Liver (tissue), 9 donors: ENCODE results near the gene SCNN1B. TPM values are rescaled to one million over a fixed set of nuclear protein-coding genes. Genes with fewer than 3 reads are reported as not detected.

ENCODE experiments used
- DNase-seq: peaks from one replicate; pipeline ENCODE4 v3.0.0-alpha.2; 2017; ENCODE audit warnings: low spot score
- H3K27ac ChIP-seq, 2 donors: one replicate each; pipeline ENCODE4 v1.7.0; 2013; ENCODE audit warnings: inconsistent platforms in 2 of 2, low read length in 2 of 2, control low read depth in 1 of 2, low read depth in 1 of 2, mild to moderate bottlenecking in 1 of 2
- H3K27me3 ChIP-seq, 4 donors: one replicate each; pipeline versions ENCODE4 v1.6.1 to v1.7.0; 2013; ENCODE audit warnings: low read length in 3 of 4, inconsistent platforms in 1 of 4, mild to moderate bottlenecking in 1 of 4, moderate library complexity in 1 of 4; ENCODE audit not compliant: control insufficient read depth in 4 of 4, insufficient read depth in 4 of 4
- H3K36me3 ChIP-seq, 4 donors: one replicate each; pipeline versions ENCODE4 v1.6.1 to v1.7.0; 2013; ENCODE audit warnings: low read length in 3 of 4, mild to moderate bottlenecking in 3 of 4, low read depth in 1 of 4, moderate library complexity in 1 of 4; ENCODE audit not compliant: control insufficient read depth in 4 of 4, insufficient read depth in 3 of 4
- H3K4me1 ChIP-seq, 4 donors: one replicate each; pipeline versions ENCODE4 v1.6.1 to v1.7.0; 2013; ENCODE audit warnings: low read length in 3 of 4, mild to moderate bottlenecking in 3 of 4, moderate library complexity in 1 of 4; ENCODE audit not compliant: control insufficient read depth in 4 of 4, insufficient read depth in 4 of 4
- H3K4me3 ChIP-seq, 3 donors: one replicate each; pipeline versions ENCODE4 v1.6.1 to v1.7.0; 2013; ENCODE audit warnings: low read length in 3 of 3, control low read depth in 1 of 3, low read depth in 1 of 3, mild to moderate bottlenecking in 1 of 3
- H3K9ac ChIP-seq, 2 donors: one replicate each; pipeline ENCODE4 v1.7.0; 2013; ENCODE audit warnings: low read length in 2 of 2, mild to moderate bottlenecking in 2 of 2, moderate library complexity in 2 of 2, control low read depth in 1 of 2, low read depth in 1 of 2
- H3K9me3 ChIP-seq, 4 donors: one replicate each; pipeline versions ENCODE4 v1.6.1 to v1.7.0; 2013; ENCODE audit warnings: low read length in 3 of 4; ENCODE audit not compliant: control insufficient read depth in 4 of 4
- ATF3 ChIP-seq: IDR thresholded peaks from 2 replicates; pipeline ENCODE4 v1.6.1; 2016; ENCODE audit warnings: antibody characterized with exemption
- CTCF ChIP-seq: fragments of 150-350 bp; IDR thresholded peaks from 2 replicates; pipeline ENCODE4 v1.5.1; 2017; ENCODE audit warnings: improper control_type of control experiment, low read depth, low read length; ENCODE audit not compliant: missing input control
- EGR1 ChIP-seq, 2 donors: IDR thresholded peaks; 2 replicates each; pipeline ENCODE4 v1.6.1; 2016 to 2018; ENCODE audit warnings: antibody characterized with exemption in 2 of 2, low read depth in 2 of 2
- FOXA1 ChIP-seq: IDR thresholded peaks from 2 replicates; pipeline ENCODE4 v1.6.1; 2016; ENCODE audit warnings: antibody characterized with exemption
- FOXA2 ChIP-seq: IDR thresholded peaks from 2 replicates; pipeline ENCODE4 v1.6.1; 2016; ENCODE audit warnings: antibody characterized with exemption
- GABPA ChIP-seq, 2 donors: IDR thresholded peaks in 1 of 2; conservative IDR thresholded peaks in 1 of 2; 2 replicates each; pipeline ENCODE4 v1.6.1; 2016; ENCODE audit warnings: antibody characterized with exemption in 2 of 2, mild to moderate bottlenecking in 1 of 2, moderate library complexity in 1 of 2
- HNF4A ChIP-seq, 2 donors: conservative IDR thresholded peaks; 2 replicates each; pipeline ENCODE4 v1.6.1; 2016; ENCODE audit warnings: antibody characterized with exemption in 2 of 2, mild to moderate bottlenecking in 2 of 2
- HNF4G ChIP-seq: IDR thresholded peaks from 2 replicates; pipeline ENCODE4 v1.6.1; 2016; ENCODE audit warnings: antibody characterized with exemption
- JUND ChIP-seq, 2 donors: IDR thresholded peaks; 2 replicates each; pipeline ENCODE4 v1.6.1; 2016; ENCODE audit warnings: antibody characterized with exemption in 2 of 2
- MAX ChIP-seq: IDR thresholded peaks from 2 replicates; pipeline ENCODE4 v1.6.1; 2016; ENCODE audit warnings: antibody characterized with exemption
- NR2F2 ChIP-seq: IDR thresholded peaks from 2 replicates; pipeline ENCODE4 v1.6.1; 2016; ENCODE audit warnings: antibody characterized with exemption
- RAD21 ChIP-seq, 2 donors: IDR thresholded peaks; 2 replicates each; pipeline ENCODE4 v1.6.1; 2016; ENCODE audit warnings: antibody characterized with exemption in 2 of 2, mild to moderate bottlenecking in 2 of 2
- REST ChIP-seq: IDR thresholded peaks from 2 replicates; pipeline ENCODE4 v1.6.1; 2016; ENCODE audit warnings: antibody characterized with exemption, mild to moderate bottlenecking
- RXRA ChIP-seq, 2 donors: IDR thresholded peaks; 2 replicates each; pipeline ENCODE4 v1.6.1; 2017 to 2018; ENCODE audit warnings: antibody characterized with exemption in 2 of 2, mild to moderate bottlenecking in 1 of 2
- SP1 ChIP-seq: IDR thresholded peaks from 2 replicates; pipeline ENCODE4 v1.6.1; 2018; ENCODE audit warnings: antibody characterized with exemption, mild to moderate bottlenecking
- TAF1 ChIP-seq: conservative IDR thresholded peaks from 2 replicates; pipeline ENCODE4 v1.6.1; 2016; ENCODE audit warnings: antibody characterized with exemption, mild to moderate bottlenecking
- YY1 ChIP-seq: IDR thresholded peaks from 2 replicates; pipeline ENCODE4 v1.6.1; 2016; ENCODE audit warnings: antibody characterized with exemption, mild to moderate bottlenecking
- ZBTB33 ChIP-seq: IDR thresholded peaks from 2 replicates; pipeline ENCODE4 v1.6.1; 2016; ENCODE audit warnings: antibody characterized with exemption
- WGBS: extraction: QIAGEN DNeasy Blood & Tissue Kit; methylation state at CpG from one replicate; pipeline ENCODE4 v1.1.7; 2013; 5-methylcytosine and 5-hydroxymethylcytosine counted together
- polyA plus RNA-seq, 2 donors: library from polyadenylated mRNA; stranded (reverse) in 1 of 2; unstranded in 1 of 2; fragments of 200-250 nt in 1 of 2; fragments of >200 nt in 1 of 2; fragmentation: Nextera tagmentation in 1 of 2; extraction: Ambion mirVana in 1 of 2; gene quantifications; one replicate each; pipeline versions ENCODE4 v1.2.1 to v1.2.3, GENCODE V29; 2013 to 2015
- total RNA-seq, 2 donors: library from RNA; depleted of rRNA; stranded (reverse); fragments of >200 nt; gene quantifications; one replicate each; pipeline ENCODE4 v1.2.3, GENCODE V29; 2014
- donor health status: healthy.
- donor health status: healthy.
- donor health status: healthy.
- donor health status: healthy.
- donor health status: healthy.

Gene SCNN1B
- total and polyA plus RNA-seq, 4 donors = 0.08 to 0.17 (median 0.14) TPM; not detected in 1

- DNase-seq = no peak
- H3K27ac ChIP-seq = no peak overlapping the region
- H3K4me3 ChIP-seq = no peak overlapping the region
- no peaks in the 10 kb centered on the region for H3K36me3 ChIP-seq
- WGBS = 60% methylated on average over 5 of the region's 5 CpGs
- TF ChIP-seq FOXA2 = no peak
- TF ChIP-seq MAX = no peak
- TF ChIP-seq RXRA (IDR thresholded peaks at IDR 0.05) = no peak
- no peak for TF ChIP-seq RAD21 (IDR thresholded peaks at IDR 0.05)
- TF ChIP-seq EGR1 (IDR thresholded peaks at IDR 0.05; ENCODE audit: low read depth in 2 of 2) = no peak
- TF ChIP-seq TAF1 = no peak
- no peak for TF ChIP-seq JUND (IDR thresholded peaks at IDR 0.05)
- no peak for TF ChIP-seq HNF4A (conservative IDR thresholded peaks at IDR 0.05)
- TF ChIP-seq NR2F2 = no peak
- no peak for TF ChIP-seq CTCF
- TF ChIP-seq ZBTB33 = no peak
- no peak for TF ChIP-seq ATF3
- no peak for TF ChIP-seq FOXA1
- no peak for TF ChIP-seq SP1
- TF ChIP-seq REST = no peak
- TF ChIP-seq HNF4G = no peak
- no peak for TF ChIP-seq GABPA (IDR thresholded peaks at IDR 0.05 in 1 of 2, conservative IDR thresholded peaks at IDR 0.05 in 1 of 2)
- TF ChIP-seq YY1 = no peak
- no peaks in the 10 kb centered on the region for H3K9me3 ChIP-seq
- H3K9ac ChIP-seq = no peak overlapping the region
- H3K4me1 ChIP-seq = no peaks in the 10 kb centered on the region
- H3K27me3 ChIP-seq = no peaks in the 10 kb centered on the region
Measured at GRCh38 chr16:23351360-23351759, 49.3 kb downstream of the SCNN1B start.

- no peaks in the 10 kb centered on the region for H3K36me3 ChIP-seq
- no peak overlapping the region for H3K9ac ChIP-seq
- no peaks in the 10 kb centered on the region for H3K9me3 ChIP-seq
- H3K4me3 ChIP-seq = no peak overlapping the region
- H3K4me1 ChIP-seq = no peaks in the 10 kb centered on the region
- H3K27me3 ChIP-seq = no peaks in the 10 kb centered on the region
- no peak for DNase-seq
- TF ChIP-seq FOXA1 = no peak
- TF ChIP-seq MAX = no peak
- no peak for TF ChIP-seq ATF3
- TF ChIP-seq RXRA (IDR thresholded peaks at IDR 0.05) = no peak
- no peak for TF ChIP-seq JUND (IDR thresholded peaks at IDR 0.05)
- TF ChIP-seq ZBTB33 = no peak
- TF ChIP-seq REST = no peak
- TF ChIP-seq YY1 = no peak
- TF ChIP-seq EGR1 (IDR thresholded peaks at IDR 0.05; ENCODE audit: low read depth in 2 of 2) = no peak
- H3K27ac ChIP-seq = no peak overlapping the region
Measured at GRCh38 chr16:23353440-23353839, 51.3 kb downstream of the SCNN1B start.
